Activated naive CD4-positive, alpha-beta T cell treated with anti-CD3 and anti-CD28 coated beads, Interleukin-2, amount 10 ng/mL, durations not matched to agents 7 days and 5 days (primary cell): ENCODE data around the gene SULT4A1.
"Not testable (repeated sequence)": the region's sequence is repeated elsewhere in the genome, so short reads cannot be mapped to it uniquely, and the experiment has no call there.

Experiments
- CTCF ChIA-PET: fragments of 350-600 bp; sonication (Branson Sonifier 250); formaldehyde crosslinking; loops from one replicate; lab custom pipeline; 2021; ENCODE audit warnings: antibody characterized with exemption; lab: Charles Lee
- DNase-seq: peaks from one replicate; pipeline ENCODE4 v3.0.0-alpha.2; 2020
- H3K27ac Mint-ChIP-seq: one replicate; pipeline ENCODE4 v1.8.0; 2021; ENCODE audit warnings: mild to moderate bottlenecking, moderate library complexity, mixed read lengths
- H3K27me3 Mint-ChIP-seq: one replicate; pipeline ENCODE4 v1.8.0; 2021; ENCODE audit warnings: mild to moderate bottlenecking, mixed read lengths
- H3K36me3 Mint-ChIP-seq: one replicate; pipeline ENCODE4 v1.8.0; 2021; ENCODE audit warnings: mixed read lengths
- H3K4me1 Mint-ChIP-seq: one replicate; pipeline ENCODE4 v1.8.0; 2021; ENCODE audit warnings: mixed read lengths
- H3K4me3 Mint-ChIP-seq: one replicate; pipeline ENCODE4 v1.8.0; 2021; ENCODE audit warnings: mild to moderate bottlenecking, moderate library complexity, mixed read lengths
- H3K9me3 Mint-ChIP-seq: one replicate; pipeline ENCODE4 v1.8.0; 2021; ENCODE audit warnings: mixed read lengths

Gene SULT4A1

GRCh38 chr22:43883012-43883661, 20.8 kb upstream of the SULT4A1 start:
- H3K27me3 Mint-ChIP-seq: peaks cover 16% of the 10 kb centered on the region
- CTCF ChIA-PET: interaction anchor here (0.6 to 5.5 kb wide), 15 partner anchors 9 to 1077 kb away, joined by 3 to 103 read pairs (median 3); no protein-coding TSS in a partner anchor
- H3K4me3 Mint-ChIP-seq: no peak overlapping the region
- no peaks in the 10 kb centered on the region for H3K36me3 Mint-ChIP-seq
- H3K27ac Mint-ChIP-seq: peak overlapping the region; percentile 7
- no peaks in the 10 kb centered on the region for H3K9me3 Mint-ChIP-seq
- peak; percentile 67 for DNase-seq
- H3K4me1 Mint-ChIP-seq: no peaks in the 10 kb centered on the region

- Mint-ChIP-seq H3K4me3 (no peak overlapping the region), H3K36me3 (no peaks in the 10 kb centered on the region), H3K9me3 (no peaks in the 10 kb centered on the region), H3K27ac (no peak overlapping the region), H3K27me3 (peaks cover 9% of the 10 kb centered on the region), H3K4me1 (no peaks in the 10 kb centered on the region)
- CTCF ChIA-PET: interaction anchor here (0.6 to 5.5 kb wide), 9 partner anchors 14 to 1078 kb away, joined by 3 to 103 read pairs (median 4); no protein-coding TSS in a partner anchor
- DNase-seq: no peak
Observed at GRCh38 chr22:43882122-43882767, 19.9 kb upstream of the SULT4A1 start.

- no peaks in the 10 kb centered on the region for H3K4me1 Mint-ChIP-seq
- no peaks in the 10 kb centered on the region for H3K9me3 Mint-ChIP-seq
- H3K36me3 Mint-ChIP-seq: no peaks in the 10 kb centered on the region
- no peak for DNase-seq
- H3K4me3 Mint-ChIP-seq: no peak overlapping the region
- peaks cover 4% of the 10 kb centered on the region for H3K27me3 Mint-ChIP-seq
- CTCF ChIA-PET: interaction anchor here (0.8 to 5.5 kb wide), 6 partner anchors 13 to 130 kb away, joined by 3 to 103 read pairs (median 4); no protein-coding TSS in a partner anchor
- H3K27ac Mint-ChIP-seq: no peak overlapping the region
Observed at GRCh38 chr22:43881091-43882061, 19.1 kb upstream of the SULT4A1 start.

GRCh38 chr22:43880541-43880991, 18.3 kb upstream of the SULT4A1 start:
- Mint-ChIP-seq H3K4me1 (no peaks in the 10 kb centered on the region), H3K27ac (no peak overlapping the region), H3K9me3 (no peaks in the 10 kb centered on the region), H3K4me3 (no peak overlapping the region), H3K36me3 (no peaks in the 10 kb centered on the region), H3K27me3 (peaks cover 4% of the 10 kb centered on the region)
- CTCF ChIA-PET: interaction anchor here (0.8 to 1.2 kb wide), 2 partner anchors 63 to 129 kb away, joined by 3 read pairs; no protein-coding TSS in a partner anchor
- no peak for DNase-seq

GRCh38 chr22:43879901-43880540, 17.7 kb upstream of the SULT4A1 start:
- H3K4me1 Mint-ChIP-seq: no peaks in the 10 kb centered on the region
- H3K27ac Mint-ChIP-seq: no peak overlapping the region
- peak; percentile 8 for DNase-seq
- CTCF ChIA-PET: interaction anchor here (1.2 kb wide), 1 partner anchor 129 kb away, joined by 3 read pairs; no protein-coding TSS in a partner anchor
- no peaks in the 10 kb centered on the region for H3K36me3 Mint-ChIP-seq
- peaks cover 4% of the 10 kb centered on the region for H3K27me3 Mint-ChIP-seq
- H3K9me3 Mint-ChIP-seq: no peaks in the 10 kb centered on the region
- H3K4me3 Mint-ChIP-seq: no peak overlapping the region

GRCh38 chr22:43878831-43879550, 16.7 kb upstream of the SULT4A1 start:
- no peak overlapping the region for H3K27ac Mint-ChIP-seq
- no peaks in the 10 kb centered on the region for H3K9me3 Mint-ChIP-seq
- peak; percentile 10 for DNase-seq
- peaks cover 5% of the 10 kb centered on the region for H3K27me3 Mint-ChIP-seq
- no peaks in the 10 kb centered on the region for H3K36me3 Mint-ChIP-seq
- CTCF ChIA-PET: interaction anchor here (1.1 kb wide), 1 partner anchor 68 kb away, joined by 3 read pairs; no protein-coding TSS in a partner anchor
- H3K4me1 Mint-ChIP-seq: no peaks in the 10 kb centered on the region
- no peak overlapping the region for H3K4me3 Mint-ChIP-seq

GRCh38 chr22:43878079-43878795, 15.9 kb upstream of the SULT4A1 start:
- Mint-ChIP-seq H3K27ac (no peak overlapping the region), H3K4me3 (no peak overlapping the region), H3K4me1 (no peaks in the 10 kb centered on the region), H3K27me3 (peaks cover 11% of the 10 kb centered on the region), H3K36me3 (no peaks in the 10 kb centered on the region), H3K9me3 (no peaks in the 10 kb centered on the region)
- DNase-seq: peak; percentile 5
- CTCF ChIA-PET: interaction anchor here (1.1 kb wide), 1 partner anchor 68 kb away, joined by 3 read pairs; no protein-coding TSS in a partner anchor

GRCh38 chr22:43876866-43877509, 14.7 kb upstream of the SULT4A1 start:
- no peak overlapping the region for H3K4me3 Mint-ChIP-seq
- no peak overlapping the region for H3K27ac Mint-ChIP-seq
- no peaks in the 10 kb centered on the region for H3K9me3 Mint-ChIP-seq
- peak; percentile 4 for DNase-seq
- H3K36me3 Mint-ChIP-seq: no peaks in the 10 kb centered on the region
- H3K27me3 Mint-ChIP-seq: peaks cover 11% of the 10 kb centered on the region
- CTCF ChIA-PET: interaction anchor here (0.9 kb wide), 1 partner anchor 8 kb away, joined by 3 read pairs; no protein-coding TSS in a partner anchor
- H3K4me1 Mint-ChIP-seq: no peaks in the 10 kb centered on the region

GRCh38 chr22:43869799-43870198, 7.5 kb upstream of the SULT4A1 start:
- Mint-ChIP-seq H3K27ac (no peak overlapping the region), H3K4me1 (no peaks in the 10 kb centered on the region), H3K27me3 (peaks cover 11% of the 10 kb centered on the region), H3K4me3 (no peak overlapping the region), H3K9me3 (peaks cover 2% of the 10 kb centered on the region), H3K36me3 (no peaks in the 10 kb centered on the region)
- CTCF ChIA-PET: no interaction called here
- no peak for DNase-seq

GRCh38 chr22:43869001-43869400, 6.7 kb upstream of the SULT4A1 start:
- H3K27me3 Mint-ChIP-seq, H3K4me3 Mint-ChIP-seq, H3K4me1 Mint-ChIP-seq, H3K27ac Mint-ChIP-seq, H3K9me3 Mint-ChIP-seq, H3K36me3 Mint-ChIP-seq, DNase-seq: not testable (repeated sequence)
- CTCF ChIA-PET: interaction anchor here (1.1 kb wide), 1 partner anchor 13 kb away, joined by 5 read pairs; no protein-coding TSS in a partner anchor

- H3K36me3 Mint-ChIP-seq: no peaks in the 10 kb centered on the region
- no peaks in the 10 kb centered on the region for H3K4me1 Mint-ChIP-seq
- H3K27me3 Mint-ChIP-seq: peaks cover 10% of the 10 kb centered on the region
- H3K4me3 Mint-ChIP-seq: no peak overlapping the region
- CTCF ChIA-PET: interaction anchor here (0.7 to 1.1 kb wide), 2 partner anchors 14 to 17 kb away, joined by 3 to 5 read pairs; no protein-coding TSS in a partner anchor
- peak; percentile 68 for DNase-seq
- no peak overlapping the region for H3K27ac Mint-ChIP-seq
- H3K9me3 Mint-ChIP-seq: peaks cover 2% of the 10 kb centered on the region
Observed at GRCh38 chr22:43867839-43868635, 5.7 kb upstream of the SULT4A1 start.
